Measurements from ENCODE around the gene AFAP1L2.

The AFAP1L2 gene

GRCh38 chr10:114327537-114328440, 76.5 kb downstream of the AFAP1L2 start:
- H3K4me3 ChIP-seq (ENCODE audit: control insufficient read depth, low read depth, low read length) = no peak overlapping the region
- no peak for TF ChIP-seq CTCF (conservative IDR thresholded peaks at IDR 0.05; ENCODE audit: control insufficient read depth, insufficient read depth, low read depth, low read length)
- DNase-seq (ENCODE audit: low read depth) = no peak

- no peak for DNase-seq (ENCODE audit: low read depth)
- H3K4me3 ChIP-seq (ENCODE audit: control insufficient read depth, low read depth, low read length) = no peak overlapping the region
- TF ChIP-seq CTCF (conservative IDR thresholded peaks at IDR 0.05; ENCODE audit: control insufficient read depth, insufficient read depth, low read depth, low read length) = no peak
Observed at GRCh38 chr10:114326795-114327194, 77.5 kb downstream of the AFAP1L2 start.

- no peak for DNase-seq (ENCODE audit: low read depth)
- H3K4me3 ChIP-seq (ENCODE audit: control insufficient read depth, low read depth, low read length) = no peak overlapping the region
- no peak for TF ChIP-seq CTCF (conservative IDR thresholded peaks at IDR 0.05; ENCODE audit: control insufficient read depth, insufficient read depth, low read depth, low read length)
Observed at GRCh38 chr10:114323023-114323422, 81.3 kb downstream of the AFAP1L2 start.

GRCh38 chr10:114322344-114322743, 82.0 kb downstream of the AFAP1L2 start:
- no peak for TF ChIP-seq CTCF (conservative IDR thresholded peaks at IDR 0.05; ENCODE audit: control insufficient read depth, insufficient read depth, low read depth, low read length)
- no peak overlapping the region for H3K4me3 ChIP-seq (ENCODE audit: control insufficient read depth, low read depth, low read length)
- no peak for DNase-seq (ENCODE audit: low read depth)

GRCh38 chr10:114320249-114321116, 83.8 kb downstream of the AFAP1L2 start:
- no peak for TF ChIP-seq CTCF (conservative IDR thresholded peaks at IDR 0.05; ENCODE audit: control insufficient read depth, insufficient read depth, low read depth, low read length)
- H3K4me3 ChIP-seq (ENCODE audit: control insufficient read depth, low read depth, low read length) = no peak overlapping the region
- DNase-seq (ENCODE audit: low read depth) = no peak

GRCh38 chr10:114319406-114320248, 84.7 kb downstream of the AFAP1L2 start:
- DNase-seq (ENCODE audit: low read depth) = no peak
- H3K4me3 ChIP-seq (ENCODE audit: control insufficient read depth, low read depth, low read length) = no peak overlapping the region
- no peak for TF ChIP-seq CTCF (conservative IDR thresholded peaks at IDR 0.05; ENCODE audit: control insufficient read depth, insufficient read depth, low read depth, low read length)
